Fibroblast of lung (primary cell): ENCODE data around the gene ABCF3.

Experiments used
- CTCF ChIP-seq, 2 donors: IDR thresholded peaks in 1 of 2; conservative IDR thresholded peaks in 1 of 2; 1 replicate in 1 of 2; 2 replicates in 1 of 2; pipeline ENCODE4 v1.5.1; 2011 to 2012; ENCODE audit warnings: low read length in 2 of 2, control low read depth in 1 of 2, inconsistent platforms in 1 of 2, low read depth in 1 of 2, mild to moderate bottlenecking in 1 of 2
- EZH2 ChIP-seq: IDR thresholded peaks from 2 replicates; pipeline ENCODE4 v1.5.1; 2012; ENCODE audit warnings: low read length, control low read depth, mild to moderate bottlenecking; ENCODE audit errors: missing control alignments

GRCh38 chr3:184238246-184238818 lies 52.3 kb downstream of the ABCF3 start:
- TF ChIP-seq CTCF (conservative IDR thresholded peaks at IDR 0.05 in 1 of 2, IDR thresholded peaks at IDR 0.05 in 1 of 2; ENCODE audit: low read depth in 1 of 2, low read length in 2 of 2) (no peak), EZH2 (no peak)
